Right lobe of liver (tissue), 4 donors: ENCODE results near the gene KRTAP19-7.

ENCODE experiments used
- CTCF ChIP-seq, 4 donors: fragments of 200-600 bp in 3 of 4; fragments of 450-650 bp in 1 of 4; IDR thresholded peaks; one replicate each; pipeline versions ENCODE4 v1.5.1 to v1.8.0; 2016 to 2022; ENCODE audit warnings: antibody characterized with exemption in 4 of 4, mild to moderate bottlenecking in 2 of 4
- POLR2A ChIP-seq: fragments of 450-650 bp; IDR thresholded peaks from one replicate; pipeline ENCODE4 v1.6.1; 2017; ENCODE audit warnings: antibody characterized with exemption, mild to moderate bottlenecking
- donor health status: DM: no; HTN: no; CAD: no.
- donor health status: DM: no; HTN: no; CAD: no.
- donor health status: DM: no; HTN: yes; CAD: no.

- no peak for TF ChIP-seq POLR2A
- TF ChIP-seq CTCF (IDR thresholded peaks at IDR 0.05), result no peak
Observed at GRCh38 chr21:30600787-30601186, 39.7 kb upstream of the KRTAP19-7 start, which contains the start of gene KRTAP22-1.
